Measurements from ENCODE around the gene SLMAP. TPM values are rescaled to one million over a fixed set of nuclear protein-coding genes. Genes with fewer than 3 reads are reported as not detected.
A peak's percentile ranks its signal among the peaks of the same experiment; 100 is the strongest.

SLMAP gene
- total and polyA plus RNA-seq, 2 of the 4 experiments (the other 2 are of a cell fraction), result 15.5 to 26.5 TPM

DNA sequence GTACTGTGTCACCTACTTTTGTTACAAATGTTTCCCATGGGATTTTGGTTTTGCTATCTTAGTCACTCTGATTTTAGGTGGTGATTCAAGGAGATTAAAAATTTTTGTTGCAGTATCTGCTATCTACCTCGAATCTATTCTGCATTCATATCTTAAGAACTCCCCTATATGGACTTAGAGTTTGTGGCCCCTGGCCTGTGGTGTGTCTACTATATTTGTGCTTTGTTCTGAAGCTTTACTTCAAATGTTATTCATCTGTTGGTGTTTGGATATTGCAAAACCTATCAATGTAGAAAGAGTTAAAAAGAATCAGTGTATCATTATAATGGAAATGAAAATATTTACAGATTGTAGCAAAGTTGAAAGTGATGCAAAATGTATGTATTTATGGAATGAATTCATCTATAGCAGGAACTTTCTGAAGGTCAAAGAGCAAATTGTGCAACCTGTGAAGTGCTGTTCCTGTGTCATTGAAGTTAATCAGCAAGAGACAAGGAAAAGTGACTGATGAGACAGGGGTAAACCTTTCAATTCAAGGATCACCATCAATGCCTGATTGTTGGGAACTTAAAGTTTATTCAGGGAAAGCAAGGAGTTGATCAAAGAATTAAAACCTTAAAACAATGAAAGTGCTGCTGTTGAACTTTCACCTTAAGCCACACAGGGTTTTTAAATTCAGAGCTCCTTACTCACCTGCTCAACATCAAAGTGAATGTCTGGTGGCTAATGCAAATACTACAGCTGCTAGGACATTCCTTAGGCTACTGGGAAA, 71.0 kb downstream of the SLMAP start:
- no peak overlapping the region for H3K23ac ChIP-seq (ENCODE audit: low read depth, low read length)
- no peak overlapping the region for H2BK5ac ChIP-seq (ENCODE audit: low read depth, low read length, poor library complexity, severe bottlenecking)
- peaks cover 14% of the 10 kb centered on the region; the same call in 1 of the 2 replicates for H4K20me1 ChIP-seq (ENCODE audit: insufficient read depth, low read length)
- H2AFZ ChIP-seq (replicated peaks; ENCODE audit: low read length, poor library complexity), result no peak overlapping the region
- H3K18ac ChIP-seq (ENCODE audit: low read depth, low read length), result no peak overlapping the region
- no peak overlapping the region for H3K4ac ChIP-seq (ENCODE audit: low read depth, low read length)
- no CpG with 5 or more reads among the region's 1 CpG for WGBS, 2 experiments (ENCODE audit: extremely low coverage in 2 of 2, insufficient read length in 1 of 2)
- ATAC-seq (ENCODE audit: low read depth) (no peak), DNase-seq (no peak)
- H3K4me1 ChIP-seq (ENCODE audit: control insufficient read depth, insufficient read depth, low read length), result peaks cover 6% of the 10 kb centered on the region
- no peak overlapping the region for H3K9ac ChIP-seq (ENCODE audit: low read depth, low read length)
- ChIA-PET POLR2A (ENCODE audit: unreplicated experiment) (no interaction called here), CTCF (interaction anchor here (1.2 to 1.4 kb wide), 3 partner anchors 10 to 26 kb away, joined by 3 to 7 read pairs (median 3); no protein-coding TSS in a partner anchor)
- no peaks in the 10 kb centered on the region for H3K27me3 ChIP-seq (ENCODE audit: control insufficient read depth, insufficient read depth, low read length)
- H3K14ac ChIP-seq (replicated peaks; ENCODE audit: low read depth, low read length), result no peak overlapping the region
- H3K36me3 ChIP-seq (ENCODE audit: control insufficient read depth, insufficient read depth, low read length), result no peaks in the 10 kb centered on the region
- intact Hi-C loops (cut with micrococcal nuclease) (loop anchor here (5.0 kb wide), 2 partner anchors 70 to 160 kb away; partner anchors contain the start of gene SLMAP), in situ Hi-C loops (cut with MboI; ENCODE audit: low sequenced_read_pairs) (no loop called here), dilution Hi-C loops (cut with HindIII; ENCODE audit: low sequenced_read_pairs, unreplicated experiment) (no loop called here)
- no peak overlapping the region for H3K4me2 ChIP-seq (ENCODE audit: low read depth, low read length)
- H3K9me1 ChIP-seq (ENCODE audit: insufficient read depth, low read length), result no peaks in the 10 kb centered on the region; the same call in 1 of the 2 replicates
- H2BK120ac ChIP-seq (ENCODE audit: low read depth, low read length), result no peak overlapping the region
- no peak overlapping the region for H3K4me3 ChIP-seq (ENCODE audit: insufficient read depth, low read depth, low read length)
- peaks cover 28 to 49% of the 10 kb centered on the region in 2 experiments for H3K79me1 ChIP-seq (ENCODE audit: low read depth in 1 of 2, low read length in 2 of 2)
- no peak overlapping the region for H2AK9ac ChIP-seq (replicated peaks; ENCODE audit: low read depth, low read length, poor library complexity)
- H4K91ac ChIP-seq (ENCODE audit: insufficient read depth, low read depth, low read length), result no peak overlapping the region
- no peak overlapping the region for H3K56ac ChIP-seq (ENCODE audit: extremely low read depth, insufficient read depth, low read length)
- 0 out of 2 replicates have a peak, but pooled peaks have one; percentile 8 for TF ChIP-seq CEBPB (IDR thresholded peaks at IDR 0.05; ENCODE audit: low read depth, low read length)
- TF ChIP-seq, protein P1, sequence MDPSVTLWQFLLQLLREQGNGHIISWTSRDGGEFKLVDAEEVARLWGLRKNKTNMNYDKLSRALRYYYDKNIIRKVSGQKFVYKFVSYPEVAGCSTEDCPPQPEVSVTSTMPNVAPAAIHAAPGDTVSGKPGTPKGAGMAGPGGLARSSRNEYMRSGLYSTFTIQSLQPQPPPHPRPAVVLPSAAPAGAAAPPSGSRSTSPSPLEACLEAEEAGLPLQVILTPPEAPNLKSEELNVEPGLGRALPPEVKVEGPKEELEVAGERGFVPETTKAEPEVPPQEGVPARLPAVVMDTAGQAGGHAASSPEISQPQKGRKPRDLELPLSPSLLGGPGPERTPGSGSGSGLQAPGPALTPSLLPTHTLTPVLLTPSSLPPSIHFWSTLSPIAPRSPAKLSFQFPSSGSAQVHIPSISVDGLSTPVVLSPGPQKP (IDR thresholded peaks at IDR 0.05; ENCODE audit: borderline replicate concordance, low read depth, low read length), result no peak
- H4K8ac ChIP-seq (ENCODE audit: low read depth in 2 of 2, low read length in 2 of 2), result no peak overlapping the region
- H2AK5ac ChIP-seq (ENCODE audit: low read depth, low read length), result no peak overlapping the region
- no TSS peak for BruUV-seq (replicated peaks)
- no peak overlapping the region for H2BK20ac ChIP-seq (ENCODE audit: low read depth, low read length)
- no peak overlapping the region for H3K27ac ChIP-seq (ENCODE audit: insufficient read depth, low read length)
- H2BK15ac ChIP-seq (ENCODE audit: low read depth, low read length), result no peak overlapping the region
- no peaks in the 10 kb centered on the region for H3K9me3 ChIP-seq (ENCODE audit: control insufficient read depth, insufficient read depth, low read length)
- H4K5ac ChIP-seq (ENCODE audit: low read depth, low read length), result no peak overlapping the region
